Keratinocyte (primary cell): ENCODE data around the gene TMEM134. TPM values are rescaled to one million over a fixed set of nuclear protein-coding genes. Genes with fewer than 3 reads are reported as not detected.

Experiments
- DNase-seq: peaks from one replicate; pipeline ENCODE4 v3.0.0-alpha.2; 2011; ENCODE audit warnings: low read depth, missing footprints, low spot score
- FAIRE-seq: peaks from 2 replicates; lab custom pipeline; 2011; peaks lifted over from hg19 to GRCh38; lab: Jason Lieb, UNC
- H2AFZ ChIP-seq: 2 replicates; pipeline ENCODE4 v1.6.0; 2012; ENCODE audit warnings: low read length, control low read depth, inconsistent platforms; ENCODE audit not compliant: control insufficient read depth
- H3K27ac ChIP-seq: 2 replicates; pipeline ENCODE4 v1.5.1; 2011; ENCODE audit warnings: low read length; ENCODE audit not compliant: control insufficient read depth, insufficient read depth
- H3K27me3 ChIP-seq: 3 replicates; pipeline ENCODE4 v1.6.0; 2011; ENCODE audit warnings: low read length; ENCODE audit not compliant: control insufficient read depth, insufficient read depth; ENCODE audit errors: extremely low read depth
- H3K36me3 ChIP-seq, 2 experiments: 2 replicates in 1 of 2; 3 replicates in 1 of 2; pipeline ENCODE4 v1.5.1; 2011; ENCODE audit warnings: low read length in 2 of 2, mild to moderate bottlenecking in 1 of 2; ENCODE audit not compliant: control insufficient read depth in 2 of 2, insufficient read depth in 2 of 2; ENCODE audit errors: extremely low read depth in 1 of 2
- H3K4me1 ChIP-seq: 3 replicates; pipeline ENCODE4 v1.5.1; 2011; ENCODE audit warnings: low read length; ENCODE audit not compliant: control insufficient read depth, insufficient read depth; ENCODE audit errors: extremely low read depth
- H3K4me2 ChIP-seq: 3 replicates; pipeline ENCODE4 v1.6.0; 2011; ENCODE audit warnings: low read depth, low read length; ENCODE audit not compliant: control insufficient read depth, insufficient read depth; ENCODE audit errors: extremely low read depth
- H3K4me3 ChIP-seq, 3 experiments: fragments of 200-600 bp in 1 of 3; sonication (generic) in 1 of 3; 2 replicates in 2 of 3; 3 replicates in 1 of 3; pipeline ENCODE4 v1.5.1; 2011 to 2016; ENCODE audit warnings: low read length in 3 of 3, mild to moderate bottlenecking in 3 of 3, control low read depth in 2 of 3, inconsistent platforms in 1 of 3, low read depth in 1 of 3, mixed read lengths in 1 of 3, mixed run types in 1 of 3, moderate library complexity in 1 of 3; ENCODE audit not compliant: control insufficient read depth in 2 of 3, insufficient read depth in 2 of 3; ENCODE audit errors: extremely low read depth in 1 of 3
- H3K79me2 ChIP-seq: 2 replicates; pipeline ENCODE4 v1.6.0; 2012; ENCODE audit warnings: low read length; ENCODE audit not compliant: control insufficient read depth, insufficient read depth
- H3K9ac ChIP-seq: 3 replicates; pipeline ENCODE4 v1.6.0; 2011; ENCODE audit warnings: low read length; ENCODE audit not compliant: control insufficient read depth, insufficient read depth; ENCODE audit errors: extremely low read depth
- H3K9me1 ChIP-seq: 3 replicates; pipeline ENCODE4 v1.6.0; 2011; ENCODE audit warnings: low read length; ENCODE audit not compliant: control insufficient read depth, insufficient read depth; ENCODE audit errors: extremely low read depth
- H3K9me3 ChIP-seq: 2 replicates; pipeline ENCODE4 v1.5.1; 2012; ENCODE audit warnings: low read depth, low read length; ENCODE audit not compliant: control insufficient read depth
- H4K20me1 ChIP-seq: 3 replicates; pipeline ENCODE4 v1.6.0; 2011; ENCODE audit warnings: low read length; ENCODE audit not compliant: control insufficient read depth, insufficient read depth; ENCODE audit errors: extremely low read depth
- CTCF ChIP-seq, 3 experiments: IDR thresholded peaks in 1 of 3; conservative IDR thresholded peaks in 1 of 3; optimal IDR thresholded peaks in 1 of 3; 2 replicates in 2 of 3; 3 replicates in 1 of 3; pipeline versions ENCODE3 to v1.5.1; 2011; ENCODE audit warnings: low read length in 3 of 3, mild to moderate bottlenecking in 3 of 3, moderate library complexity in 2 of 3, control low read depth in 1 of 3, inconsistent platforms in 1 of 3; ENCODE audit not compliant: insufficient read depth in 2 of 3; ENCODE audit errors: extremely low read depth in 1 of 3
- EZH2 ChIP-seq: IDR thresholded peaks from one replicate; pipeline ENCODE4 v1.6.1; 2012; ENCODE audit warnings: inconsistent platforms, mild to moderate bottlenecking, low read length, moderate library complexity
- dilution Hi-C: fragments of 300-500 bp; cut with MboI; formaldehyde crosslinking; loops from one replicate; pipeline ENCODE4 v1.7.0; 2020; ENCODE audit warnings: low sequenced_read_pairs; ENCODE audit not compliant: extremely low pct_ligation_motif_present
- polyA plus RNA-seq, 5 experiments: library from polyadenylated mRNA; depleted of rRNA in 3 of 5; stranded (reverse) in 3 of 5; stranded (forward) in 1 of 5; unstranded in 1 of 5; fragments of >200 nt; gene quantifications; 1 replicate in 1 of 5; 2 replicates in 3 of 5; 3 replicates in 1 of 5; pipeline versions ENCODE4 v1.2.1 to v1.2.3, GENCODE V29; 2011 to 2012; ENCODE audit warnings: missing spikeins in 2 of 5, low read depth in 1 of 5, low replicate concordance in 1 of 5

TMEM134 gene
- polyA plus RNA-seq, 1 donor (not counting 4 experiments of a cell fraction or from before 2014, with no cell fraction given) = 24.7 TPM

- Histone ChIP-seq H3K9me3 (no peaks in the 10 kb centered on the region), H3K4me2 (no peak within 1 kb of the TSS), H3K36me3 (no peaks in the 10 kb centered on the region), H3K27ac (no peak within 1 kb of the TSS), H2AFZ (no peak within 1 kb of the TSS), H3K27me3 (no peaks in the 10 kb centered on the region), H3K4me1 (no peaks in the 10 kb centered on the region), H3K9ac (no peak within 1 kb of the TSS), H3K9me1 (no peaks in the 10 kb centered on the region), H3K79me2 (no peaks in the 10 kb centered on the region), H4K20me1 (no peaks in the 10 kb centered on the region), H3K4me3 (no peak within 1 kb of the TSS)
- no peak for TF ChIP-seq EZH2
- no peak for TF ChIP-seq CTCF (optimal IDR thresholded peaks at IDR 0.05 in 1 of 3, IDR thresholded peaks at IDR 0.05 in 1 of 3, conservative IDR thresholded peaks at IDR 0.05 in 1 of 3; ENCODE audit: extremely low read depth in 1 of 3, insufficient read depth in 2 of 3, low read length in 3 of 3)
- FAIRE-seq = no peak
- DNase-seq = no peak
- dilution Hi-C loops = no loop called here
Observed at GRCh38 chr11:67452141-67452952, 16.7 kb downstream of the TMEM134 start, which contains the start of gene GPR152. Gene GPR152 (minus strand): TSS chr11:67452729. CDS start chr11:67452724, 5 bp downstream.

- FAIRE-seq (no peak), DNase-seq (no peak)
- Histone ChIP-seq H3K27ac (no peak overlapping the region), H3K9me1 (no peaks in the 10 kb centered on the region), H3K9ac (no peak overlapping the region), H3K9me3 (no peaks in the 10 kb centered on the region), H3K79me2 (no peaks in the 10 kb centered on the region), H4K20me1 (no peaks in the 10 kb centered on the region), H3K36me3 (no peaks in the 10 kb centered on the region), H3K4me2 (no peak overlapping the region), H2AFZ (no peak overlapping the region), H3K27me3 (no peaks in the 10 kb centered on the region), H3K4me3 (no peak overlapping the region), H3K4me1 (no peaks in the 10 kb centered on the region)
- TF ChIP-seq CTCF (optimal IDR thresholded peaks at IDR 0.05 in 1 of 3, IDR thresholded peaks at IDR 0.05 in 1 of 3, conservative IDR thresholded peaks at IDR 0.05 in 1 of 3; ENCODE audit: extremely low read depth in 1 of 3, insufficient read depth in 2 of 3, low read length in 3 of 3) (no peak), EZH2 (no peak)
- dilution Hi-C loops = no loop called here
Observed at GRCh38 chr11:67451658-67451976, 17.4 kb downstream of the TMEM134 start.
